NT2/D1 (cell line): ENCODE measurements around the gene KLK13.

Experiments
- SUZ12 ChIP-seq: IDR thresholded peaks from 2 replicates; pipeline ENCODE4 v1.6.1; 2011; ENCODE audit not compliant: insufficient read length, insufficient read depth; ENCODE audit errors: extremely low read depth
- YY1 ChIP-seq: IDR thresholded peaks from 2 replicates; pipeline ENCODE4 v1.6.1; 2011; ENCODE audit not compliant: insufficient read length, insufficient read depth
- ZNF274 ChIP-seq: IDR thresholded peaks from 2 replicates; pipeline ENCODE4 v1.6.1; 2011; ENCODE audit warnings: mild to moderate bottlenecking, low read depth, low read length

DNA sequence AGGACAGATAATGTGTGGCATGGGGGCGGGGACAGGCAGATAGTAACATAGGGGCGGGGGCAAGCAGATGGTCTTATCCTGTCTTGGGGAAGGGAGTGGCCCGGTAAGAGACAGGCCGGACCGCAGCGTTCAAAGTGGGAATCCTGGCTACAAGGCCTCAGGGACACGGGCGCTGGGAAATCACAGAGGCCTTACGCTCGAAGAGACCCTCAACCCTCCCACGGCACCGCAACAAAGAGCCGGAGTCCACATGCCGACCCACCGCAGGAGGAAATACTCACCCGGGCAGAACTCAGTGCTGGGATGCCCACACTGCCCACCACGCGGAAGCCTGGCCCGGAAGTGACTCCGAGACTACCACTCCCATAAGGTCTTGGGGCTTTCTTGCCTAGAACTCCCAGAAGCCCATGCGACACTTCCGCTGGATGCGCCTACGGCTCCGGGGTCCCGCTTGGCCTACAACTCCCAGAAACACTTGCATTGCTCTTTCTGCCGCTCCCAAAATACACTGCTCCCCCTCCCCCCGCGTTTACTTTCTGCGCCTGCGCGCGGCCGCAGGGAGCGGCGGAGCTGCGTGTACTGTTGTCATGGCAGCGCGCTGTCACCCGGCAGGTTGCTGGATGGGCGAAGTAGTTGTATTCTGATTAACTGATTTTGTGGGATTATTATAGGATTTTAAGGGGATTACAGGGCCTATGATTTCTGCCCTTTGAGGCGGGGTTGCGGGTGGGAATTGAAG is 43.3 kb upstream of the KLK13 start, which contains the start of gene CTU1:
- TF ChIP-seq SUZ12 (no peak), YY1 (no peak), ZNF274 (no peak)
